ENCODE measurements around the gene HEPACAM. TPM values are rescaled to one million over a fixed set of nuclear protein-coding genes. Genes with fewer than 3 reads are reported as not detected.
A peak's percentile ranks its signal among the peaks of the same experiment; 100 is the strongest.

HEPACAM gene
- polyA plus RNA-seq, 1 experiment, result 0.05 TPM

- POLR2A ChIA-PET, result interaction anchor here (1.3 to 1.6 kb wide), 3 partner anchors 23 to 45 kb away, joined by 8 to 18 read pairs (median 14); partner anchors contain the start of gene ROBO4
- TF ChIP-seq CTCF (IDR thresholded peaks at IDR 0.05; ENCODE audit: low read depth, low read length), result no peak
- no peak overlapping the region for H3K27ac ChIP-seq (ENCODE audit: low read depth, low read length)
- no peaks in the 10 kb centered on the region; the same call in 1 of the 2 replicates for H3K9me3 ChIP-seq (ENCODE audit: control insufficient read depth, insufficient read depth, low read length)
- H3K27me3 ChIP-seq (ENCODE audit: control insufficient read depth, insufficient read depth, low read length), result peaks cover 29% of the 10 kb centered on the region
- H3K4me3 ChIP-seq (ENCODE audit: low read depth, low read length), result peak overlapping the region; percentile 73
- no peak for DNase-seq (ENCODE audit: low read depth, low spot score)
- CTCF ChIA-PET, result interaction anchor here (0.5 to 1.8 kb wide), 29 partner anchors 9 to 578 kb away, joined by 3 to 43 read pairs (median 8); partner anchors contain the start of genes CCDC15, HEPACAM, HEPN1 and ROBO4
Observed at GRCh38 chr11:124875401-124875800, 60.4 kb downstream of the HEPACAM start.

DNA sequence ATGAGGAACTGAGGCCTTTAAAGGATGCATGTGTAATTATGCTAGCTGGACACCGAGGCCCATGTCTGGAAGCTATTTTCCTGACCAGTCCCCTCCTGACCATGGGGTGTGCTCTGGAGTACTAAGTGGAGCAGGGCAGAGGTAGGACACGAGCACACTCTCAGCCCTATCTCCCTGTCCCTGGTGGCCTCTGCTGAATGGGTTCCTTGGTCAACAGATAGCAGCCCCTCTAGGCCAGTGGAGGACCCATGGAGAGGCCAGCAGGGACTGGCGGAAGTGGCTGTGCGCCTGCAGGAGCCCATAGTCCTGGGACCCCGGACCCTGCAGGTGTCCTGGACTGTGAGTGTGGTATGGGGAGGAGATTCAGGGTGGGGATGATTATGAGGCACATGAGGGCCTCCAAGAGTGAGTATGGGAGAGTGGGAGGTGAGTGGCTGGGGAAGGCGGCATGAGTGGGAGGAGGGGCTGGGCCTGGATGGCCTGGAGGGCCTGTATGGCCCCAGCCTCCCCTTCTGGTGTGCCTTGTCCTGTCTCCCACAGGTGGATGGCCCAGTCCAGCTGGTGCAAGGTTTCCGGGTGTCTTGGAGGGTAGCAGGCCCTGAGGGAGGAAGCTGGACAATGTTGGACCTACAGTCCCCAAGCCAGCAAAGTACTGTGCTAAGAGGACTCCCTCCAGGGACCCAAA is 61.1 kb downstream of the HEPACAM start:
- CTCF ChIA-PET, result interaction anchor here (0.5 to 1.6 kb wide), 3 partner anchors 8 to 230 kb away, joined by 3 to 4 read pairs (median 4); no protein-coding TSS in a partner anchor
- Histone ChIP-seq H3K4me3 (ENCODE audit: low read depth, low read length) (no peak overlapping the region), H3K27ac (ENCODE audit: low read depth, low read length) (no peak overlapping the region), H3K9me3 (ENCODE audit: control insufficient read depth, insufficient read depth, low read length) (no peaks in the 10 kb centered on the region; the same call in 1 of the 2 replicates), H3K27me3 (ENCODE audit: control insufficient read depth, insufficient read depth, low read length) (peaks cover 36% of the 10 kb centered on the region)
- POLR2A ChIA-PET, result no interaction called here
- TF ChIP-seq CTCF (IDR thresholded peaks at IDR 0.05; ENCODE audit: low read depth, low read length), result no peak
- DNase-seq (ENCODE audit: low read depth, low spot score), result no peak

GRCh38 chr11:124873951-124874350 is 61.9 kb downstream of the HEPACAM start:
- DNase-seq (ENCODE audit: low read depth, low spot score), result no peak
- Histone ChIP-seq H3K27ac (ENCODE audit: low read depth, low read length) (no peak overlapping the region), H3K4me3 (ENCODE audit: low read depth, low read length) (no peak overlapping the region), H3K27me3 (ENCODE audit: control insufficient read depth, insufficient read depth, low read length) (peaks cover 43% of the 10 kb centered on the region), H3K9me3 (ENCODE audit: control insufficient read depth, insufficient read depth, low read length) (no peaks in the 10 kb centered on the region; the same call in 1 of the 2 replicates)
- ChIA-PET POLR2A (no interaction called here), CTCF (interaction anchor here (1.4 to 1.6 kb wide), 2 partner anchors 38 to 230 kb away, joined by 3 to 4 read pairs; no protein-coding TSS in a partner anchor)
- TF ChIP-seq CTCF (IDR thresholded peaks at IDR 0.05; ENCODE audit: low read depth, low read length), result no peak

DNA sequence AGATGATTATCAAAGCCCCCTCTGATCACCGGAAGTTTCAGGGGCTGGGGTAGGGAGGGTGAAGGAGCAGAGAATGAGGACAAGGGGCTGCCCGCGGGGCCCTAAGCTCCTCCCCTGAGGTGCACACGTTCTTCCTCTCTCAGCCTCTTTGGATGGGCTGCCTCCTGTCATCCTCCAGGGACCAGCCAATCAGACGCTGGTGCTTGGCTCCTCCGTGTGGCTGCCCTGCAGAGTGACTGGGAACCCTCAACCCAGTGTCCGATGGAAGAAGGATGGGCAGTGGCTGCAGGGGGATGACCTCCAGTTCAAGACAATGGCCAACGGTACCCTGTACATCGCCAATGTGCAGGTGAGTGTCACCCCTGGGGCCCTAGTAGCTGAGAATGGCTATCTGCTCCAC is 63.1 kb downstream of the HEPACAM start:
- no peak for TF ChIP-seq CTCF (IDR thresholded peaks at IDR 0.05; ENCODE audit: low read depth, low read length)
- Histone ChIP-seq H3K9me3 (ENCODE audit: control insufficient read depth, insufficient read depth, low read length) (no peaks in the 10 kb centered on the region; the same call in 1 of the 2 replicates), H3K27ac (ENCODE audit: low read depth, low read length) (no peak overlapping the region), H3K27me3 (ENCODE audit: control insufficient read depth, insufficient read depth, low read length) (peaks cover 55% of the 10 kb centered on the region), H3K4me3 (ENCODE audit: low read depth, low read length) (no peak overlapping the region)
- ChIA-PET CTCF (interaction anchor here (1.4 kb wide), 1 partner anchor 37 kb away, joined by 3 read pairs; no protein-coding TSS in a partner anchor), POLR2A (no interaction called here)
- no peak for DNase-seq (ENCODE audit: low read depth, low spot score)

DNA sequence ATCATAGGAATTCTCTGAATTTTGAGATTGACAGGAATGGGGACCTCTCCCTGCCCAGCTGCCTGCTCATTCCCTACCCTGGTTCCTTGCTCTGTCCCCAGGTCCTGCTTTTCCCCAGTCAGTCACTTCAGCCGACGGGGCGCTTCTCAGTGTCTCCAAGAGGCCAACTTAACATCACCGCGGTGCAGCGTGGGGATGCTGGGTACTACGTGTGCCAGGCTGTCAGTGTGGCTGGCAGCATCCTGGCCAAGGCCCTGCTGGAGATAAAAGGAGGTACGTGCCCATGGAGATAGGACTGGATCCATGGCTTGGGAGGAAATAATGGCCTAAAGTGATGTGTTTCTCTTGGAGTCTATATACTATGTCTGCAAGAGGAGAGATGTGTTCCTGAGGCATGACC is 63.6 kb downstream of the HEPACAM start:
- no peaks in the 10 kb centered on the region; the same call in 1 of the 2 replicates for H3K9me3 ChIP-seq (ENCODE audit: control insufficient read depth, insufficient read depth, low read length)
- peaks cover 60% of the 10 kb centered on the region for H3K27me3 ChIP-seq (ENCODE audit: control insufficient read depth, insufficient read depth, low read length)
- no peak overlapping the region for H3K4me3 ChIP-seq (ENCODE audit: low read depth, low read length)
- TF ChIP-seq CTCF (IDR thresholded peaks at IDR 0.05; ENCODE audit: low read depth, low read length), result no peak
- ChIA-PET POLR2A (no interaction called here), CTCF (interaction anchor here (1.3 to 1.6 kb wide), 2 partner anchors 34 to 36 kb away, joined by 3 to 4 read pairs; no protein-coding TSS in a partner anchor)
- DNase-seq (ENCODE audit: low read depth, low spot score), result no peak
- H3K27ac ChIP-seq (ENCODE audit: low read depth, low read length), result no peak overlapping the region
